HepG2 (cell line): ENCODE data around the gene UBQLN4. TPM values are rescaled to one million over a fixed set of nuclear protein-coding genes. Genes with fewer than 3 reads are reported as not detected.

Experiments
- ATAC-seq: fragments of 200-7000 bp; cut with Tn5 transposase; 3 replicates; pipeline ENCODE4 v1.9.1; 2020; ENCODE audit warnings: mild to moderate bottlenecking, moderate library complexity
- BruUV-seq: library from RNA; stranded (reverse); fragments of 400-500 nt; replicated peaks from 2 replicates; lab custom pipeline; 2021; lab: Mats Ljungman, UMichigan
- CTCF ChIA-PET: fragments of 300-600 bp; formaldehyde crosslinking; extraction: SDS; loops from one replicate; lab custom pipeline; 2021; ENCODE audit warnings: low total read pairs, inconsistent platforms, low intra/inter-chr PET ratio; lab: Yijun Ruan, JAX
- POLR2A ChIA-PET: fragments of 350-600 bp; sonication (Branson Sonifier 250); formaldehyde crosslinking; loops from one replicate; lab custom pipeline; 2020; ENCODE audit warnings: antibody characterized with exemption, inconsistent platforms; lab: Yijun Ruan, JAX
- DNase-seq: peaks from one replicate; pipeline ENCODE4 v3.0.0-alpha.2; 2015; ENCODE audit warnings: low spot score
- FAIRE-seq: peaks from 3 replicates; lab custom pipeline; 2011; peaks lifted over from hg19 to GRCh38; lab: Jason Lieb, UNC
- H2AFZ ChIP-seq: one replicate; pipeline ENCODE4 v1.6.1; 2011; ENCODE audit warnings: low read length, inconsistent platforms
- H3K27ac ChIP-seq: fragments of 300-600 bp; 3 replicates; pipeline ENCODE4 v1.8.0; 2011; ENCODE audit warnings: mixed run types, mild to moderate bottlenecking, mixed read lengths, low read length, inconsistent platforms; ENCODE audit not compliant: insufficient read depth; ENCODE audit errors: extremely low read length
- H3K27me3 ChIP-seq, 2 experiments: fragments of 200-600 bp in 1 of 2; 2 replicates in 1 of 2; 3 replicates in 1 of 2; pipeline versions ENCODE4 v1.6.0 to v1.8.0; 2011; ENCODE audit warnings: low read length in 2 of 2, mild to moderate bottlenecking in 2 of 2, moderate library complexity in 2 of 2, inconsistent platforms in 1 of 2; ENCODE audit not compliant: insufficient read depth in 2 of 2, control insufficient read depth in 1 of 2
- H3K36me3 ChIP-seq, 2 experiments: fragments of 200-600 bp in 1 of 2; replicated peaks in 1 of 2; 2 replicates in 1 of 2; 3 replicates in 1 of 2; pipeline versions ENCODE4 v1.5.1 to v1.8.0; 2011; ENCODE audit warnings: low read length in 2 of 2, inconsistent platforms in 1 of 2; ENCODE audit not compliant: insufficient read depth in 2 of 2, control insufficient read depth in 1 of 2
- H3K4me1 ChIP-seq: 2 replicates; pipeline ENCODE4 v1.5.1; 2012; ENCODE audit warnings: low read length, inconsistent platforms; ENCODE audit not compliant: insufficient read depth
- H3K4me2 ChIP-seq: 2 replicates; pipeline ENCODE4 v1.6.0; 2011; ENCODE audit warnings: low read depth, low read length, inconsistent platforms
- H3K4me3 ChIP-seq, 3 experiments: fragments of 200-600 bp in 1 of 3; sonication (generic), shearing (Covaris generic) in 1 of 3; replicated peaks in 1 of 3; 2 replicates each; pipeline ENCODE4 v1.5.1; 2011 to 2016; ENCODE audit warnings: low read length in 3 of 3, inconsistent platforms in 2 of 3, low read depth in 2 of 3, mild to moderate bottlenecking in 2 of 3, control low read depth in 1 of 3, mixed read lengths in 1 of 3; ENCODE audit not compliant: insufficient read depth in 1 of 3
- H3K79me2 ChIP-seq: one replicate; pipeline ENCODE4 v1.6.1; 2011; ENCODE audit warnings: low read length, inconsistent platforms; ENCODE audit not compliant: insufficient read depth
- H3K9ac ChIP-seq: 2 replicates; pipeline ENCODE4 v1.6.0; 2011; ENCODE audit warnings: mild to moderate bottlenecking, low read depth, low read length, inconsistent platforms; ENCODE audit not compliant: insufficient read depth
- H3K9me3 ChIP-seq: 2 replicates; pipeline ENCODE4 v1.5.1; 2012; ENCODE audit warnings: mild to moderate bottlenecking, low read length
- H4K20me1 ChIP-seq: 2 replicates; pipeline ENCODE4 v1.6.0; 2011; ENCODE audit warnings: inconsistent platforms, mild to moderate bottlenecking, low read length, moderate library complexity; ENCODE audit not compliant: insufficient read depth
- POLR2A ChIP-seq, 2 experiments: IDR thresholded peaks; 2 replicates each; pipeline ENCODE4 v1.6.1; 2011; ENCODE audit warnings: low read depth in 2 of 2, low read length in 2 of 2, mild to moderate bottlenecking in 1 of 2, moderate library complexity in 1 of 2; ENCODE audit not compliant: insufficient read depth in 1 of 2
- SAFB2 ChIP-seq: sonication (generic); formaldehyde crosslinking; IDR thresholded peaks from 2 replicates; pipeline ENCODE4 v1.5.1; 2020; ENCODE audit warnings: missing genetic modification reagents, low read depth, mild to moderate bottlenecking, borderline replicate concordance
- ZNF329 ChIP-seq: sonication (generic); formaldehyde crosslinking; IDR thresholded peaks from 2 replicates; pipeline ENCODE4 v1.9.0; 2021; ENCODE audit warnings: low read depth, mild to moderate bottlenecking, missing genetic modification reagents
- ZNF614 ChIP-seq: IDR thresholded peaks from 2 replicates; pipeline ENCODE4 v1.6.1; 2018; ENCODE audit warnings: missing biosample characterization, missing genetic modification reagents, inconsistent platforms, borderline replicate concordance
- ZNF777 ChIP-seq: sonication (generic); formaldehyde crosslinking; IDR thresholded peaks from 2 replicates; pipeline ENCODE4 v1.4.0; 2020; ENCODE audit warnings: missing genetic modification reagents
- WGBS: methylation state at CpG from one replicate; pipeline ENCODE4 v1.1.6; 2017; ENCODE audit warnings: low lambda C conversion rate; 5-methylcytosine and 5-hydroxymethylcytosine counted together
- in situ Hi-C: cut with HindIII; loops from 2 replicates; pipeline ENCODE4 v1.10.0; 2017; ENCODE audit warnings: low pct_unique_long_range_greater_than_20kb; ENCODE audit not compliant: extremely low pct_ligation_motif_present
- intact Hi-C: fragments of 100-400 bp; cut with micrococcal nuclease; formaldehyde crosslinking; loops from one replicate; pipeline ENCODE4 v1.10.0; 2022; ENCODE audit not compliant: unreplicated experiment
- polyA plus RNA-seq, 8 experiments: library from polyadenylated mRNA; depleted of rRNA in 3 of 8; stranded (reverse) in 7 of 8; unstranded in 1 of 8; fragments of >200 nt; fragmentation: Illumina TruSeq in 4 of 8; extraction: Trizol in 4 of 8; gene quantifications; 2 replicates each; pipeline versions ENCODE4 v1.2.1 to v1.2.3, GENCODE V29; 2011 to 2016; ENCODE audit warnings: low read depth in 4 of 8, missing spikeins in 1 of 8, mixed read lengths in 1 of 8; ENCODE audit not compliant: insufficient read depth in 1 of 8
- total RNA-seq, 5 experiments: library from RNA; depleted of rRNA; stranded (reverse); fragments of >200 nt; fragmentation: Illumina TruSeq; extraction: Trizol; gene quantifications; 2 replicates each; pipeline ENCODE4 v1.2.3, GENCODE V29; 2016; ENCODE audit warnings: low read depth in 1 of 5
- TF ChIP-seq, protein P1 (sequence below), 2 experiments: IDR thresholded peaks; 2 replicates each; pipeline ENCODE4 v1.6.1; 2011 to 2012; ENCODE audit warnings: low read length in 2 of 2, borderline replicate concordance in 1 of 2, low read depth in 1 of 2, mild to moderate bottlenecking in 1 of 2, moderate library complexity in 1 of 2
- TF ChIP-seq, protein P2 (sequence below): sonication (generic); formaldehyde crosslinking; IDR thresholded peaks from 2 replicates; pipeline ENCODE4 v1.9.0; 2022; ENCODE audit warnings: low read depth, missing genetic modification reagents

UBQLN4 gene
- total and polyA plus RNA-seq, 2 of the 13 experiments (the other 11 are each of a cell fraction or from before 2014, with no cell fraction given): 31.5 to 39.8 TPM

DNA sequence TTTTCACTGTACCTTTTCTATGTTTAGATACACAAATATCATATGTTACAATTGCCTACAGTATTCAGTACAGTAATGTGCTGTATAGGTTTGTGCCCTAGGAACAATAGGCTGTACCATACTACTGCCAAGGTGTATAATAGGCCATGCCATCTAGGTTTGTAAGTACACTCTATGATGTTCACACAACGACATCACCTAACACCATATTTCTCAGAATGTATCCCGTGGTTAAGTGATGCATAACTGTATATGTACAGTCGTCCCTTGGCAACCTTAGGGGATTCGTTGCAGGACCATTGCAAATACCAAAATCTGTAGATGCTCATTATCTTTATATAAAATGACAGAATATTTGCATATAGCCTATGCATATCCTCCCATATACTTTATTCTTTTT is 27.0 kb downstream of the UBQLN4 start:
- H3K27me3 ChIP-seq: no peaks in the 10 kb centered on the region
- CTCF ChIA-PET: interaction anchor here (1.7 kb wide), 1 partner anchor 40 kb away, joined by 11 read pairs; no protein-coding TSS in a partner anchor
- no peak overlapping the region for H3K9ac ChIP-seq
- no peak overlapping the region for H3K27ac ChIP-seq
- BruUV-seq: no TSS peak
- DNase-seq (no peak), ATAC-seq (no peak), FAIRE-seq (no peak)
- peaks cover 25% of the 10 kb centered on the region for H3K4me1 ChIP-seq
- POLR2A ChIA-PET: no interaction called here
- H3K9me3 ChIP-seq: no peaks in the 10 kb centered on the region
- TF ChIP-seq, protein P1, sequence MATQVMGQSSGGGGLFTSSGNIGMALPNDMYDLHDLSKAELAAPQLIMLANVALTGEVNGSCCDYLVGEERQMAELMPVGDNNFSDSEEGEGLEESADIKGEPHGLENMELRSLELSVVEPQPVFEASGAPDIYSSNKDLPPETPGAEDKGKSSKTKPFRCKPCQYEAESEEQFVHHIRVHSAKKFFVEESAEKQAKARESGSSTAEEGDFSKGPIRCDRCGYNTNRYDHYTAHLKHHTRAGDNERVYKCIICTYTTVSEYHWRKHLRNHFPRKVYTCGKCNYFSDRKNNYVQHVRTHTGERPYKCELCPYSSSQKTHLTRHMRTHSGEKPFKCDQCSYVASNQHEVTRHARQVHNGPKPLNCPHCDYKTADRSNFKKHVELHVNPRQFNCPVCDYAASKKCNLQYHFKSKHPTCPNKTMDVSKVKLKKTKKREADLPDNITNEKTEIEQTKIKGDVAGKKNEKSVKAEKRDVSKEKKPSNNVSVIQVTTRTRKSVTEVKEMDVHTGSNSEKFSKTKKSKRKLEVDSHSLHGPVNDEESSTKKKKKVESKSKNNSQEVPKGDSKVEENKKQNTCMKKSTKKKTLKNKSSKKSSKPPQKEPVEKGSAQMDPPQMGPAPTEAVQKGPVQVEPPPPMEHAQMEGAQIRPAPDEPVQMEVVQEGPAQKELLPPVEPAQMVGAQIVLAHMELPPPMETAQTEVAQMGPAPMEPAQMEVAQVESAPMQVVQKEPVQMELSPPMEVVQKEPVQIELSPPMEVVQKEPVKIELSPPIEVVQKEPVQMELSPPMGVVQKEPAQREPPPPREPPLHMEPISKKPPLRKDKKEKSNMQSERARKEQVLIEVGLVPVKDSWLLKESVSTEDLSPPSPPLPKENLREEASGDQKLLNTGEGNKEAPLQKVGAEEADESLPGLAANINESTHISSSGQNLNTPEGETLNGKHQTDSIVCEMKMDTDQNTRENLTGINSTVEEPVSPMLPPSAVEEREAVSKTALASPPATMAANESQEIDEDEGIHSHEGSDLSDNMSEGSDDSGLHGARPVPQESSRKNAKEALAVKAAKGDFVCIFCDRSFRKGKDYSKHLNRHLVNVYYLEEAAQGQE (IDR thresholded peaks at IDR 0.05; ENCODE audit: borderline replicate concordance in 1 of 2, low read depth in 1 of 2, low read length in 2 of 2): no peak
- no peak for TF ChIP-seq POLR2A (IDR thresholded peaks at IDR 0.05; ENCODE audit: insufficient read depth in 1 of 2, low read depth in 2 of 2, low read length in 2 of 2)
- TF ChIP-seq, protein P2, sequence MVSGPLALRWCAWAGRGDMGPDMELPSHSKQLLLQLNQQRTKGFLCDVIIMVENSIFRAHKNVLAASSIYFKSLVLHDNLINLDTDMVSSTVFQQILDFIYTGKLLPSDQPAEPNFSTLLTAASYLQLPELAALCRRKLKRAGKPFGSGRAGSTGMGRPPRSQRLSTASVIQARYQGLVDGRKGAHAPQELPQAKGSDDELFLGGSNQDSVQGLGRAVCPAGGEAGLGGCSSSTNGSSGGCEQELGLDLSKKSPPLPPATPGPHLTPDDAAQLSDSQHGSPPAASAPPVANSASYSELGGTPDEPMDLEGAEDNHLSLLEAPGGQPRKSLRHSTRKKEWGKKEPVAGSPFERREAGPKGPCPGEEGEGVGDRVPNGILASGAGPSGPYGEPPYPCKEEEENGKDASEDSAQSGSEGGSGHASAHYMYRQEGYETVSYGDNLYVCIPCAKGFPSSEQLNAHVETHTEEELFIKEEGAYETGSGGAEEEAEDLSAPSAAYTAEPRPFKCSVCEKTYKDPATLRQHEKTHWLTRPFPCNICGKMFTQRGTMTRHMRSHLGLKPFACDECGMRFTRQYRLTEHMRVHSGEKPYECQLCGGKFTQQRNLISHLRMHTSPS (CRISPR knock-in tag): no peak
- no peak for TF ChIP-seq ZNF614 (CRISPR knock-in tag)
- no peak for TF ChIP-seq SAFB2 (CRISPR knock-in tag)
- no peak for TF ChIP-seq ZNF329 (CRISPR knock-in tag)
- TF ChIP-seq ZNF777 (CRISPR knock-in tag): no peak
- intact Hi-C loops: no loop called here
- no peak overlapping the region for H2AFZ ChIP-seq
- H3K79me2 ChIP-seq: no peaks in the 10 kb centered on the region
- no peaks in the 10 kb centered on the region for H3K36me3 ChIP-seq
- no peak overlapping the region for H3K4me2 ChIP-seq
- 68% methylated on average over 4 of the region's 4 CpGs for WGBS
- H4K20me1 ChIP-seq: no peaks in the 10 kb centered on the region
- H3K4me3 ChIP-seq: no peak overlapping the region
- in situ Hi-C loops: no loop called here
